Trophoblast cell (in vitro differentiated cells and primary cell): ENCODE data around the gene PPP2R5E.

Experiments
- DNase-seq, 2 donors: peaks; one replicate each; pipeline ENCODE4 v3.0.0-alpha.2; 2016
- H2AFZ ChIP-seq: 2 replicates; pipeline ENCODE4 v1.6.1; 2013; ENCODE audit warnings: low read length, moderate library complexity, mild to moderate bottlenecking; ENCODE audit not compliant: insufficient read depth, poor library complexity
- H2AK5ac ChIP-seq: 2 replicates; pipeline ENCODE4 v1.6.1; 2013; ENCODE audit warnings: mild to moderate bottlenecking, low read length
- H2BK120ac ChIP-seq: 2 replicates; pipeline ENCODE4 v1.6.1; 2013; ENCODE audit warnings: low read length, mild to moderate bottlenecking, moderate library complexity; ENCODE audit not compliant: insufficient read depth, poor library complexity
- H2BK12ac ChIP-seq: 2 replicates; pipeline ENCODE4 v1.6.1; 2013; ENCODE audit warnings: mild to moderate bottlenecking, low read length, moderate library complexity
- H2BK5ac ChIP-seq: 2 replicates; pipeline ENCODE4 v1.6.1; 2013; ENCODE audit warnings: low read length, low read depth, moderate library complexity, mild to moderate bottlenecking; ENCODE audit not compliant: poor library complexity
- H3K14ac ChIP-seq: 2 replicates; pipeline ENCODE4 v1.6.1; 2013; ENCODE audit warnings: mild to moderate bottlenecking, low read length
- H3K18ac ChIP-seq: 2 replicates; pipeline ENCODE4 v1.6.1; 2013; ENCODE audit warnings: mild to moderate bottlenecking, low read length
- H3K23ac ChIP-seq: 2 replicates; pipeline ENCODE4 v1.6.1; 2013; ENCODE audit warnings: low read length
- H3K27ac ChIP-seq: 2 replicates; pipeline ENCODE4 v1.5.1; 2013; ENCODE audit warnings: low read depth, mild to moderate bottlenecking, inconsistent platforms, low read length, moderate library complexity
- H3K27me3 ChIP-seq: 2 replicates; pipeline ENCODE4 v1.6.1; 2013; ENCODE audit warnings: inconsistent platforms, mild to moderate bottlenecking, low read length, moderate library complexity; ENCODE audit not compliant: insufficient read depth
- H3K36me3 ChIP-seq, 2 experiments: 1 replicate in 1 of 2; 2 replicates in 1 of 2; pipeline ENCODE4 v1.6.1; 2013; ENCODE audit warnings: low read length in 2 of 2, mild to moderate bottlenecking in 2 of 2, moderate library complexity in 1 of 2; ENCODE audit not compliant: insufficient read depth in 2 of 2, control insufficient read depth in 1 of 2
- H3K4ac ChIP-seq: 2 replicates; pipeline ENCODE4 v1.6.1; 2013; ENCODE audit warnings: low read depth, mild to moderate bottlenecking, low read length, moderate library complexity
- H3K4me1 ChIP-seq, 2 experiments: 1 replicate in 1 of 2; 2 replicates in 1 of 2; pipeline ENCODE4 v1.6.1; 2013; ENCODE audit warnings: low read length in 2 of 2, mild to moderate bottlenecking in 2 of 2, moderate library complexity in 1 of 2; ENCODE audit not compliant: insufficient read depth in 2 of 2, control insufficient read depth in 1 of 2
- H3K4me2 ChIP-seq: 2 replicates; pipeline ENCODE4 v1.6.1; 2013; ENCODE audit warnings: inconsistent platforms, mild to moderate bottlenecking, low read length, moderate library complexity
- H3K4me3 ChIP-seq: 2 replicates; pipeline ENCODE4 v1.5.1; 2013; ENCODE audit warnings: mild to moderate bottlenecking, low read depth, low read length, inconsistent platforms
- H3K79me1 ChIP-seq: one replicate; pipeline ENCODE4 v1.6.1; 2013; ENCODE audit warnings: low read length
- H3K79me2 ChIP-seq: 2 replicates; pipeline ENCODE4 v1.6.1; 2013; ENCODE audit warnings: low read length, mild to moderate bottlenecking; ENCODE audit not compliant: control insufficient read depth, insufficient read depth, poor library complexity
- H3K9ac ChIP-seq: 2 replicates; pipeline ENCODE4 v1.6.1; 2013; ENCODE audit warnings: mild to moderate bottlenecking, low read length
- H3K9me3 ChIP-seq: 2 replicates; pipeline ENCODE4 v1.6.1; 2013; ENCODE audit warnings: low read depth, mild to moderate bottlenecking, control low read depth, inconsistent platforms, low read length; ENCODE audit not compliant: insufficient read depth
- H4K12ac ChIP-seq: 2 replicates; pipeline ENCODE4 v1.6.1; 2013; ENCODE audit warnings: low read depth, mild to moderate bottlenecking, low read length, moderate library complexity
- H4K8ac ChIP-seq: 2 replicates; pipeline ENCODE4 v1.6.1; 2013; ENCODE audit warnings: low read depth, mild to moderate bottlenecking, low read length, moderate library complexity
- H4K91ac ChIP-seq: one replicate; pipeline ENCODE4 v1.6.1; 2013; ENCODE audit warnings: low read depth, mild to moderate bottlenecking, low read length, moderate library complexity
- WGBS: extraction: QIAGEN DNeasy Blood & Tissue Kit; methylation state at CpG from one replicate; pipeline ENCODE4 v1.1.7; 2013; ENCODE audit warnings: missing lambda C conversion rate; ENCODE audit not compliant: insufficient read length, insufficient coverage; ENCODE audit errors: extremely low coverage; 5-methylcytosine and 5-hydroxymethylcytosine counted together

The PPP2R5E gene

GRCh38 chr14:63436286-63437098 lies 106.7 kb downstream of the PPP2R5E start:
- H3K9ac ChIP-seq, result no peak overlapping the region
- H4K8ac ChIP-seq, result no peak overlapping the region
- no peaks in the 10 kb centered on the region for H3K36me3 ChIP-seq
- H3K79me1 ChIP-seq, result peaks cover 4% of the 10 kb centered on the region
- no peak overlapping the region for H3K4me2 ChIP-seq
- H3K23ac ChIP-seq, result no peak overlapping the region
- peak; percentile 23 to 55 for DNase-seq
- no peak overlapping the region for H2BK5ac ChIP-seq
- no CpG with 5 or more reads among the region's 5 CpGs for WGBS
- H3K27me3 ChIP-seq, result no peaks in the 10 kb centered on the region
- H3K9me3 ChIP-seq, result no peaks in the 10 kb centered on the region
- peak overlapping the region; percentile 22 for H3K27ac ChIP-seq
- no peak overlapping the region for H3K4me3 ChIP-seq
- no peak overlapping the region for H2AFZ ChIP-seq
- no peak overlapping the region for H3K18ac ChIP-seq
- no peak overlapping the region for H2AK5ac ChIP-seq
- H3K14ac ChIP-seq, result peak overlapping the region; percentile 17
- H2BK120ac ChIP-seq, result no peak overlapping the region
- peaks cover 4% of the 10 kb centered on the region for H3K79me2 ChIP-seq
- peaks cover 10 to 19% of the 10 kb centered on the region in 2 experiments for H3K4me1 ChIP-seq
- peak overlapping the region; percentile 19 for H3K4ac ChIP-seq
- H4K91ac ChIP-seq, result peak overlapping the region; percentile 19
- no peak overlapping the region for H4K12ac ChIP-seq
- H2BK12ac ChIP-seq, result no peak overlapping the region

DNA sequence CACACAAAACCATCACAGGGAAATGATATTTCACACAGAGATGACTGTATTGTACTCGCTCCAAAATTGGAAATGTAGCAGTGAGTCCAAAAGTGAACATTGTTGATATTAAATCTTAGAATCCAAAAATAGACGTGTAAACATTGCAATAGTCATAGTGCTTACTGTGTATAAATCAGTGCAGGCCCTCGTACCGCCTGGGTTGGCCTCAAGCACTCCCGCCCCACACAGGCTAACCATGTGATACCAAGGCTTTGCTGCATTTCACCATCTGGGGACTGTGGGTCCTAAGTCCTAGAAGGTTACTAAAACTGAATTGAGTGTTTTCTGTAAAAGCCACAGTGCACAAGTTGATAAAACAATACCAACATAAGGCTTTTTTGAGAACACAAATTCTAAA lies 107.3 kb downstream of the PPP2R5E start:
- H4K12ac ChIP-seq, result no peak overlapping the region
- H3K18ac ChIP-seq, result peak overlapping the region; percentile 63
- no peak overlapping the region for H2BK120ac ChIP-seq
- DNase-seq, result no peak
- no peak overlapping the region for H2AK5ac ChIP-seq
- H3K14ac ChIP-seq, result no peak overlapping the region
- H3K79me2 ChIP-seq, result peaks cover 4% of the 10 kb centered on the region
- H3K79me1 ChIP-seq, result peaks cover 4% of the 10 kb centered on the region
- no CpG with 5 or more reads among the region's 5 CpGs for WGBS
- H3K4me3 ChIP-seq, result no peak overlapping the region
- no peak overlapping the region for H2AFZ ChIP-seq
- H4K8ac ChIP-seq, result no peak overlapping the region
- H2BK12ac ChIP-seq, result peak overlapping the region; percentile 42
- no peak overlapping the region for H3K4ac ChIP-seq
- no peaks in the 10 kb centered on the region for H3K36me3 ChIP-seq
- H3K9me3 ChIP-seq, result no peaks in the 10 kb centered on the region
- no peaks in the 10 kb centered on the region for H3K27me3 ChIP-seq
- no peak overlapping the region for H2BK5ac ChIP-seq
- H3K23ac ChIP-seq, result no peak overlapping the region
- no peak overlapping the region for H3K27ac ChIP-seq
- H3K9ac ChIP-seq, result no peak overlapping the region
- H3K4me2 ChIP-seq, result no peak overlapping the region
- H4K91ac ChIP-seq, result no peak overlapping the region
- H3K4me1 ChIP-seq, result peaks cover 10 to 19% of the 10 kb centered on the region in 2 experiments

DNA sequence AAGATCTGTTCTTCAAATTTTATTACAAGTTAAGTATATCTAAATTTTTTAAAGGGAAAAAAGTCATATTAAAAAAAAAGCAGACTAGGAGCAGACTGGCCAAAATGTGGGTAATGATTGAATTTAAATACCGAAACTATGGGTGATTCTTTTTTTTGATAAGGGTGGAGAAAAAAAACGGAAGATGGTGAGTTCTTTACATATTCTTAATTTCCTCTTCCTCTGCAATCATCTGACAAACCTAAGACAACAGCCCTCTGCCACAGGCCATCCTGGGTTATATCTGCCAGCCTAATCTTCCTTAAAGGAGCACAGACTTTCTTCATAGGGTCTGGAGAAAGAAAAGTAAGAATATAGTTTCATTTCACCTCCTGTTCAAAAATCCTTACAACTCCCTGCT lies 108.0 kb downstream of the PPP2R5E start:
- H3K27ac ChIP-seq, result no peak overlapping the region
- WGBS, result no CpG with 5 or more reads among the region's 2 CpGs
- H3K9me3 ChIP-seq, result no peaks in the 10 kb centered on the region
- no peak overlapping the region for H2BK5ac ChIP-seq
- H3K23ac ChIP-seq, result no peak overlapping the region
- H3K79me2 ChIP-seq, result peaks cover 4% of the 10 kb centered on the region
- H2BK120ac ChIP-seq, result no peak overlapping the region
- H3K4ac ChIP-seq, result peak overlapping the region; percentile 33
- no peaks in the 10 kb centered on the region for H3K36me3 ChIP-seq
- H3K4me1 ChIP-seq, result peaks cover 10 to 19% of the 10 kb centered on the region in 2 experiments
- H3K27me3 ChIP-seq, result no peaks in the 10 kb centered on the region
- H2AK5ac ChIP-seq, result no peak overlapping the region
- H4K8ac ChIP-seq, result no peak overlapping the region
- no peak for DNase-seq
- no peak overlapping the region for H3K4me3 ChIP-seq
- no peak overlapping the region for H2BK12ac ChIP-seq
- peaks cover 4% of the 10 kb centered on the region for H3K79me1 ChIP-seq
- H4K91ac ChIP-seq, result no peak overlapping the region
- H3K4me2 ChIP-seq, result no peak overlapping the region
- no peak overlapping the region for H3K18ac ChIP-seq
- H3K9ac ChIP-seq, result no peak overlapping the region
- no peak overlapping the region for H4K12ac ChIP-seq
- no peak overlapping the region for H3K14ac ChIP-seq
- no peak overlapping the region for H2AFZ ChIP-seq

GRCh38 chr14:63432888-63433552 lies 110.2 kb downstream of the PPP2R5E start:
- DNase-seq, result no peak
- no peak overlapping the region for H3K4ac ChIP-seq
- H3K14ac ChIP-seq, result no peak overlapping the region
- H2BK12ac ChIP-seq, result no peak overlapping the region
- no peak overlapping the region for H3K23ac ChIP-seq
- no peak overlapping the region for H2AFZ ChIP-seq
- H3K27me3 ChIP-seq, result no peaks in the 10 kb centered on the region
- no CpG with 5 or more reads among the region's 4 CpGs for WGBS
- peaks cover 2% of the 10 kb centered on the region for H3K79me2 ChIP-seq
- H3K36me3 ChIP-seq, result no peaks in the 10 kb centered on the region
- no peak overlapping the region for H3K27ac ChIP-seq
- H3K9ac ChIP-seq, result no peak overlapping the region
- H3K79me1 ChIP-seq, result peaks cover 4% of the 10 kb centered on the region
- H2BK5ac ChIP-seq, result no peak overlapping the region
- no peak overlapping the region for H4K12ac ChIP-seq
- no peak overlapping the region for H2AK5ac ChIP-seq
- no peak overlapping the region for H2BK120ac ChIP-seq
- peaks cover 7 to 13% of the 10 kb centered on the region in 2 experiments for H3K4me1 ChIP-seq
- H4K8ac ChIP-seq, result no peak overlapping the region
- no peak overlapping the region for H3K4me2 ChIP-seq
- no peak overlapping the region for H3K4me3 ChIP-seq
- H4K91ac ChIP-seq, result no peak overlapping the region
- H3K9me3 ChIP-seq, result no peaks in the 10 kb centered on the region
- peak overlapping the region; percentile 61 for H3K18ac ChIP-seq
